ENCODE results near the gene IL6ST.

The IL6ST gene

GRCh38 chr5:55904152-55904551, 90.6 kb downstream of the IL6ST start:
- H3K9ac ChIP-seq (ENCODE audit: low read length): no peak overlapping the region
- H3K4me3 ChIP-seq (ENCODE audit: low read depth, low read length): no peak overlapping the region
- H3K27me3 ChIP-seq (ENCODE audit: control insufficient read depth, insufficient read depth, low read length): no peaks in the 10 kb centered on the region
- H3K4me1 ChIP-seq (ENCODE audit: control insufficient read depth, insufficient read depth, low read length): no peaks in the 10 kb centered on the region; the same call in 1 of the 2 replicates
- H3K9me3 ChIP-seq (ENCODE audit: control insufficient read depth, insufficient read depth, low read depth, low read length): no peaks in the 10 kb centered on the region
- H3K27ac ChIP-seq (ENCODE audit: low read depth, low read length): no peak overlapping the region
- no peaks in the 10 kb centered on the region for H3K36me3 ChIP-seq (ENCODE audit: control insufficient read depth, insufficient read depth, low read length)

DNA sequence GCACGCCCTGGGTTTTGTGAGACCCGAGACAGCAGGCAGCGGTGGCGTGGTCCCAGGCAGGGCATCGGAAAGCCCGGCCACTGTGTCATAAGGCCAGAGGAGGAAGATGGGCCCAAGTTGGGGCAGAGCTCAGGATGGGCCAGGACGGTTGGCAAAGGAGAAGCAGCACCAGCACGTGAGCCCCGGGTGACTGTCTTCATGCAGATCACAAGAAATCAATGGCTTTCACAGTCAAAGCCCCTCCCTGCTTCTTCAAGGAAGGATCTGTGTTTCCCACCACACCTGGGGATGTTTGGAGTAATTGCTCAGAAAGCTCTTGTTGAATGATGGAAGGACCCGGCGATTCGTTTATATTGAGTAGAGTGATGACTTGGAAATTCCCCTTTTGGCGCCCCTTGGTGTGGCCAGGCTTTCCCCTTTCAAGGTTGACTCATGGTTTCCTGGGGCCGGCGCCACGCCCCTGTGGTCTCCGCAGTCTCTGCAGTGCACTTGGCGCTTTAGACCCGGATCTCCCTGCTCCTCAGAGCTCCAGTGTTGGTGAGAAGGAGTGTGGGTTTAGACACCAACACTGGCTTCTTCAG, 91.6 kb downstream of the IL6ST start:
- Histone ChIP-seq H3K9me3 (ENCODE audit: control insufficient read depth, insufficient read depth, low read depth, low read length) (no peaks in the 10 kb centered on the region), H3K9ac (ENCODE audit: low read length) (no peak overlapping the region), H3K4me3 (ENCODE audit: low read depth, low read length) (no peak overlapping the region)

GRCh38 chr5:55902696-55903095, 92.1 kb downstream of the IL6ST start:
- Histone ChIP-seq H3K4me3 (ENCODE audit: low read depth, low read length) (no peak overlapping the region), H3K4me1 (ENCODE audit: control insufficient read depth, insufficient read depth, low read length) (no peaks in the 10 kb centered on the region; the same call in 1 of the 2 replicates), H3K36me3 (ENCODE audit: control insufficient read depth, insufficient read depth, low read length) (no peaks in the 10 kb centered on the region), H3K27me3 (ENCODE audit: control insufficient read depth, insufficient read depth, low read length) (no peaks in the 10 kb centered on the region), H3K9ac (ENCODE audit: low read length) (no peak overlapping the region), H3K27ac (ENCODE audit: low read depth, low read length) (no peak overlapping the region), H3K9me3 (ENCODE audit: control insufficient read depth, insufficient read depth, low read depth, low read length) (no peaks in the 10 kb centered on the region)

More for the DNA sequence above, 91.6 kb downstream of the IL6ST start:
- Histone ChIP-seq H3K36me3 (ENCODE audit: control insufficient read depth, insufficient read depth, low read length) (no peaks in the 10 kb centered on the region), H3K27ac (ENCODE audit: low read depth, low read length) (no peak overlapping the region), H3K4me1 (ENCODE audit: control insufficient read depth, insufficient read depth, low read length) (no peaks in the 10 kb centered on the region; the same call in 1 of the 2 replicates), H3K27me3 (ENCODE audit: control insufficient read depth, insufficient read depth, low read length) (no peaks in the 10 kb centered on the region)

DNA sequence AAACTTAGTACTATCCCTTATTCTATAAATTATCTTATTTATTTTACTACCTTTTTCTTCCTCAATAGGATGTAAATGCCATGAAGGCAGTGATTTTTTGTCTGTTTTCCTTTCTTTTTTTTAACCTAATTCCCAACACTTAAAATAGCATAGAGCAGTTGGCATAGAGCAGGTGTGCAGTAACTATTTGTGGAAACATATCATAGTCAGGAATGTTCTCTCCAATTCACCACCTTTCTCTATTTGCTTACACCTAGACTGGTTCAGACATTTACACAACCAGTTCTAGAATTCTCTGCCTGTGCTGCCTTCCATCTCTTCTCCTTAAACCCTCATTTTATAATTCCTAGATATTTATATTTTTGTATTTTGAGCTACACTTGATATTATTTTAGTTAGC, 94.0 kb downstream of the IL6ST start:
- Histone ChIP-seq H3K27ac (ENCODE audit: low read depth, low read length) (no peak overlapping the region), H3K36me3 (ENCODE audit: control insufficient read depth, insufficient read depth, low read length) (no peaks in the 10 kb centered on the region), H3K9ac (ENCODE audit: low read length) (no peak overlapping the region), H3K4me3 (ENCODE audit: low read depth, low read length) (no peak overlapping the region), H3K4me1 (ENCODE audit: control insufficient read depth, insufficient read depth, low read length) (no peaks in the 10 kb centered on the region; the same call in 1 of the 2 replicates), H3K9me3 (ENCODE audit: control insufficient read depth, insufficient read depth, low read depth, low read length) (no peaks in the 10 kb centered on the region), H3K27me3 (ENCODE audit: control insufficient read depth, insufficient read depth, low read length) (no peaks in the 10 kb centered on the region)

DNA sequence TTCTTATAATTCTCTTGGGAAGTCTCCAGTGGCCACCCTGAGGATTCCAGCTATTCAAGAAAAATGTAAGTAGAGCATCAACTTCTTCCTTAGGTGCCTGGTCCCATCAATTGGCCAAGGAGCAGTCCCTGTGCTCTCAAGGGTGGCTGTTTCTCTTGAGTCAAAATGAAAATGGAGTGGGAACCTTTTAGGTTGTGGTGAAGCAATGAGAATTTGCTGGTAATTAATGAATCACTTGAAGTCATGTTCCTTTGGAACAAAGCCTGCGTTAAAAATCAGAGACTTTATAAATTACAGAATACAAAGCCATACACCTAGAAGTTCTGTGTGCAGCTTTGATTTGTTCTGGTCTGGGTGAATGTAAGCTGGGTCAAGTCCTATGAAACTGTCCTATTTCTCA, 94.7 kb downstream of the IL6ST start:
- Histone ChIP-seq H3K9me3 (ENCODE audit: control insufficient read depth, insufficient read depth, low read depth, low read length) (no peaks in the 10 kb centered on the region), H3K4me1 (ENCODE audit: control insufficient read depth, insufficient read depth, low read length) (no peaks in the 10 kb centered on the region; the same call in 1 of the 2 replicates), H3K27me3 (ENCODE audit: control insufficient read depth, insufficient read depth, low read length) (no peaks in the 10 kb centered on the region)

DNA sequence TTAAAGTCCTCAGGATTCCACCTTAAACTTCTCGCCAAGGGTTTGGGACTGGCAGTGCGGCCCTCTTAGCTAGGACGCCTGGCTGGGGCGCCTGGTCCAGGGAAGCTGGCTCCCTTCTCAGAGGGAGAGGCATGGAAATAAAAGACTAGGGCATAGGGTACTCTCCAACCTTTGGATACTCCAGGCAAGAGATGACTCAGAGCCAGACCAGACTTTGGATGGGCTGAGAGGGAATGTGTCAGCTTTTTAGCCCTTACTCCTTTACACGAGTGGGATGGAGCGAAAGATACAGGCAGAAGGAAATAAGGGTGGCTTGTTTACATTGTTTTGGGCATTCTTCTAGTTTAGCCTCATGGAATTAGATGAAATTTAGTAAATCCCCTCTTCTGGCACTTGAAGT, 95.4 kb downstream of the IL6ST start:
- H3K27me3 ChIP-seq (ENCODE audit: control insufficient read depth, insufficient read depth, low read length): no peaks in the 10 kb centered on the region
- H3K9ac ChIP-seq (ENCODE audit: low read length): no peak overlapping the region
- H3K36me3 ChIP-seq (ENCODE audit: control insufficient read depth, insufficient read depth, low read length): no peaks in the 10 kb centered on the region
- no peaks in the 10 kb centered on the region for H3K9me3 ChIP-seq (ENCODE audit: control insufficient read depth, insufficient read depth, low read depth, low read length)
- no peaks in the 10 kb centered on the region; the same call in 1 of the 2 replicates for H3K4me1 ChIP-seq (ENCODE audit: control insufficient read depth, insufficient read depth, low read length)
- H3K27ac ChIP-seq (ENCODE audit: low read depth, low read length): no peak overlapping the region
- no peak overlapping the region for H3K4me3 ChIP-seq (ENCODE audit: low read depth, low read length)

More for the DNA sequence above, 94.7 kb downstream of the IL6ST start:
- Histone ChIP-seq H3K27ac (ENCODE audit: low read depth, low read length) (no peak overlapping the region), H3K9ac (ENCODE audit: low read length) (no peak overlapping the region), H3K4me3 (ENCODE audit: low read depth, low read length) (no peak overlapping the region), H3K36me3 (ENCODE audit: control insufficient read depth, insufficient read depth, low read length) (no peaks in the 10 kb centered on the region)

DNA sequence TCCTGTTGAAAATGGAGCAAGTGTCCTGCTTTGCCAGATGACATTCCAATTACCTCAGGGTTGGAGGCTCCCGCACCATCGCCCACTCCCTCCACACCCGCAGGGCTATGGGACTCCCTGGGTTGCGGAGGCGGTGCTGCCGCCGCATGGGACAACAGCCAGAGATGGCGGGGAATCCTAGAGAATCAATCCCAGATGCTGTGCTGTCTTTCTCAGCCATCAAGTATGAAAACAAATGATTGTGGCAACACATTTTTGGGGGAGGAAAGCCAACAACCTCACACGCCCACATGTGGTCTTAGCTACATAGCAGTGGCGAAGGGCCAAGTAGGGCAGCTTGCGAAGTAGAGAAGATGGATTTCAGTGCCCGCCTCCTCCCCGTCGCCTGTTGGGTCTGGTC, 96.9 kb downstream of the IL6ST start:
- Histone ChIP-seq H3K9ac (ENCODE audit: low read length) (no peak overlapping the region), H3K27me3 (ENCODE audit: control insufficient read depth, insufficient read depth, low read length) (no peaks in the 10 kb centered on the region), H3K4me3 (ENCODE audit: low read depth, low read length) (no peak overlapping the region; the same call in 1 of the 2 replicates), H3K27ac (ENCODE audit: low read depth, low read length) (no peak overlapping the region), H3K4me1 (ENCODE audit: control insufficient read depth, insufficient read depth, low read length) (no peaks in the 10 kb centered on the region; the same call in 1 of the 2 replicates), H3K9me3 (ENCODE audit: control insufficient read depth, insufficient read depth, low read depth, low read length) (no peaks in the 10 kb centered on the region), H3K36me3 (ENCODE audit: control insufficient read depth, insufficient read depth, low read length) (no peaks in the 10 kb centered on the region)

GRCh38 chr5:55897206-55897894, 97.4 kb downstream of the IL6ST start:
- H3K27ac ChIP-seq (ENCODE audit: low read depth, low read length): no peak overlapping the region
- H3K4me3 ChIP-seq (ENCODE audit: low read depth, low read length): no peak overlapping the region
- H3K36me3 ChIP-seq (ENCODE audit: control insufficient read depth, insufficient read depth, low read length): no peaks in the 10 kb centered on the region
- H3K27me3 ChIP-seq (ENCODE audit: control insufficient read depth, insufficient read depth, low read length): no peaks in the 10 kb centered on the region
- H3K9me3 ChIP-seq (ENCODE audit: control insufficient read depth, insufficient read depth, low read depth, low read length): no peaks in the 10 kb centered on the region
- H3K9ac ChIP-seq (ENCODE audit: low read length): no peak overlapping the region
- no peaks in the 10 kb centered on the region for H3K4me1 ChIP-seq (ENCODE audit: control insufficient read depth, insufficient read depth, low read length)

GRCh38 chr5:55896663-55897062, 98.1 kb downstream of the IL6ST start:
- Histone ChIP-seq H3K9ac (ENCODE audit: low read length) (no peak overlapping the region), H3K27ac (ENCODE audit: low read depth, low read length) (no peak overlapping the region), H3K27me3 (ENCODE audit: control insufficient read depth, insufficient read depth, low read length) (no peaks in the 10 kb centered on the region), H3K36me3 (ENCODE audit: control insufficient read depth, insufficient read depth, low read length) (no peaks in the 10 kb centered on the region), H3K9me3 (ENCODE audit: control insufficient read depth, insufficient read depth, low read depth, low read length) (no peaks in the 10 kb centered on the region), H3K4me3 (ENCODE audit: low read depth, low read length) (no peak overlapping the region), H3K4me1 (ENCODE audit: control insufficient read depth, insufficient read depth, low read length) (no peaks in the 10 kb centered on the region)

DNA sequence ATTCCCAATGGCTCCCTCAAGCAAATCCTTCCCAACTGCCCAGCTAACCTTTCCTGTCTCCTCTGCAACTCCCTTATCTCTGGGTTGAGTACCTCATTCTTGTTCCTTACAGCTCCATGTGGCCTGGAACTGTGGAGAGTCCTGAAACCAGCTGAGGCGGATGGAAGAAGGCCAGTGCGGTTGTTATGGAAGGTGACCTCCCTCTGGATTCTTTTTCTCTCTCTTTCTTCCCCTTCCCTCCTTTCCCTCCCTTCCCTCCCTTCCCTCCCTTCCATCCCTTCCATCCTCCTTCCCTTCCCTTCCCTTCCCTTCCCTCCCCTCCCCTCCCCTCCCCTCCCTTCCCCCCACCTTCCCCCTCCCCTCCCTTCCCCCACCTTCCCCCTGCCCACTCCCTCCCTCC, 98.5 kb downstream of the IL6ST start:
- Histone ChIP-seq H3K27ac (ENCODE audit: low read depth, low read length) (no peak overlapping the region), H3K36me3 (ENCODE audit: control insufficient read depth, insufficient read depth, low read length) (no peaks in the 10 kb centered on the region), H3K4me3 (ENCODE audit: low read depth, low read length) (no peak overlapping the region), H3K9me3 (ENCODE audit: control insufficient read depth, insufficient read depth, low read depth, low read length) (peaks cover 3% of the 10 kb centered on the region), H3K9ac (ENCODE audit: low read length) (no peak overlapping the region), H3K4me1 (ENCODE audit: control insufficient read depth, insufficient read depth, low read length) (no peaks in the 10 kb centered on the region), H3K27me3 (ENCODE audit: control insufficient read depth, insufficient read depth, low read length) (no peaks in the 10 kb centered on the region)

DNA sequence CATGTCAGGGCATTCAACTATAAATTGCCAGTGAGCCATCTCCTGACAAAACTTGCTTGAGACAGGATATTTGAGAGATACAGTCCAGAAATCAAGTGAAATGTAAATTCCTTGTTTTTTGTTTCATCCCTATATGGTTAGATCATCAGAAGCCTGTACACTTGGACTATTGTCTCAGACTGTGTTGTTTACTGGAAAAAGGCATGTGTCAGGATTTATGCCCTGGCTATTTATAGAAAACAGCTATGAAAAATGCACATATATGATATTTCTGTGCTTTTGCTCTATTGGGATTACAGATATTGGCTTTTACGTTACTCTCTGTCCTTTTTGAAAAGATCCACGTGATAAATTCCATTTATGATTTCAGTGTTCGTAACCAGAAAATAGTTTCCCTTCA, 99.4 kb downstream of the IL6ST start:
- Histone ChIP-seq H3K4me1 (ENCODE audit: control insufficient read depth, insufficient read depth, low read length) (no peaks in the 10 kb centered on the region), H3K27me3 (ENCODE audit: control insufficient read depth, insufficient read depth, low read length) (no peaks in the 10 kb centered on the region), H3K4me3 (ENCODE audit: low read depth, low read length) (no peak overlapping the region), H3K36me3 (ENCODE audit: control insufficient read depth, insufficient read depth, low read length) (no peaks in the 10 kb centered on the region), H3K27ac (ENCODE audit: low read depth, low read length) (no peak overlapping the region), H3K9me3 (ENCODE audit: control insufficient read depth, insufficient read depth, low read depth, low read length) (peaks cover 5% of the 10 kb centered on the region), H3K9ac (ENCODE audit: low read length) (no peak overlapping the region)

All from HUES6 (cell line).